NOMO-1 treated with DMSO at 0.1 percent for 48 hours (cell line): ENCODE measurements around the gene NKAIN1.
"Not testable (repeated sequence)": the region's sequence is repeated elsewhere in the genome, so short reads cannot be mapped to it uniquely, and the experiment has no call there.

ENCODE experiments used
- DNase-seq: peaks from one replicate; lab custom pipeline; 2025; ENCODE audit not compliant: unreplicated experiment; lab: John Stamatoyannopoulos, UW

Gene NKAIN1

DNA sequence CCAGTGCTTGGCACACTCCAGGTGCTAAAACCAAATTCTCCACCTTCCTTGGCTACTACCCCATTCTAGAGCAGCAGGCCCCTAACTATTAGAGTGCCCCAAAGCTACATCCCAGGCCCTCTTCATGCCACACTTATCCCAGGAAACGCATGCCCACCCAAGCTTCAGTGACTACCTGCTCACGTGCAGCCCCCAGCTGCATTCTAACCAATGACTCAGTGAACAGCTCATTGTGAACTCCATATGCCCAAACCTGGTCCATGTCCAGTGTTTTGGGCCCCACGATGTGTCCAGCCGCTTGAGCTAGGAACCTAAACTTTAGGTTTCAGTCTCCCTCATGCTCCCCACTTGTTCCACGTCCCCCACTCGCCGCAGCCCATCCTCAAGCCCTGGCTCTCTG is 41.5 kb downstream of the NKAIN1 start:
- DNase-seq: no peak

DNA sequence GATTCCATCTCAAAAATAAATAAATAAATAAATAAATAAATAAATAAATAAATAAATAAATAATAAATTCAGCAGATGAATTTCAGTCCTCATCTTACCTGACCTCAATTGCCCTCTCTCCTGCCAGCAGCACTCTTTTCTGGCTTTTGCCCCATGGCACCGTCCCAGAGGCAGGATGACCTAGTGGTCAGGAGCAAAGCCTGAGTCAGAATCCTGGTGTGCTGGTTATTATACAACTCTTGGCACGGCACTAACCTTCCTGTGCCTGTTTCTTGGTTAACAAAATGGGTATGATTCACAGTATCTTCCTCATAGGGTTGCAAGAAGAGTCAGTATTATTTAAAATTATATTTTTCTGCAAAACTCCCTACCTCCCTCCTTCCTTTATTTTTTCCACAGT is 43.0 kb downstream of the NKAIN1 start:
- DNase-seq: no peak

DNA sequence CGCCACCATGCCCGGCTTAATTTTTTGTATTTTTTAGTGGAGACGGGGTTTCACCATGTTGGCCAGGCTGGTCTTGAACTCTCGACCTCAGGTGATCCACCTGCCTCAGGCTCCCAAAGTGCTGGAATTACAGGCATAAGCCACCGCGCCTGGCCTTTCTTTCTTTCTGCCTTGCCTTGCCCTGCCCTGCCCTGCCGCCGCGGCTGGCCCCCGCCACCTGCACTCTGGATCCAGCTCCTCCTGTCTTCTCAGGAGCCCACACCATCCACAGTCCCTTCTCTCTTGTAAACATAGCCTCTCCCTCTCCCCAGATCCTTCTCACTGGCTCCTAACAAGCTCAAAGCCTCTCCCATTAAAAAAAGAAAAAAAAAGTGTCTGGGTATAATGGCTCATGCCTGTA is 44.4 kb downstream of the NKAIN1 start:
- not testable (repeated sequence) for DNase-seq

GRCh38 chr1:31193729-31194128 is 46.0 kb downstream of the NKAIN1 start:
- DNase-seq: no peak

DNA sequence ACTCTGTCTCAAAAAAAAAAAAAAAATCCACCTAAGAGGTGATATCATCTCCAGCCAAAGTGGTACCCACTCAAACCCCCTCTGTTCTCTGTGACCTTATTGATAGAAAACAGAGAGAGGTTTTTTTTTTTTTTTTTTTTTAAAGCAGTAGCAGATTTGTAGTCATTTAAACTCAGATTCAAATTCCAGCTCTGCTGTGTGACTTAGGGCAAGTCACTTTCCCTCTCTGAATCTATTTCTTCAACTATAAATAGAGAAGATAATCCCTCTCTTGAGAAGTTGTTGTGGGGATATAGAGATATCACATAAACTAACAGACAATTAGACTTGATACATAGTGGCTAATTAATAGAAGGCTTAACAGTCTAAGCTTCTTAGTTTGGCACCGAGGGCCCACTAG is 48.4 kb downstream of the NKAIN1 start:
- no peak for DNase-seq

DNA sequence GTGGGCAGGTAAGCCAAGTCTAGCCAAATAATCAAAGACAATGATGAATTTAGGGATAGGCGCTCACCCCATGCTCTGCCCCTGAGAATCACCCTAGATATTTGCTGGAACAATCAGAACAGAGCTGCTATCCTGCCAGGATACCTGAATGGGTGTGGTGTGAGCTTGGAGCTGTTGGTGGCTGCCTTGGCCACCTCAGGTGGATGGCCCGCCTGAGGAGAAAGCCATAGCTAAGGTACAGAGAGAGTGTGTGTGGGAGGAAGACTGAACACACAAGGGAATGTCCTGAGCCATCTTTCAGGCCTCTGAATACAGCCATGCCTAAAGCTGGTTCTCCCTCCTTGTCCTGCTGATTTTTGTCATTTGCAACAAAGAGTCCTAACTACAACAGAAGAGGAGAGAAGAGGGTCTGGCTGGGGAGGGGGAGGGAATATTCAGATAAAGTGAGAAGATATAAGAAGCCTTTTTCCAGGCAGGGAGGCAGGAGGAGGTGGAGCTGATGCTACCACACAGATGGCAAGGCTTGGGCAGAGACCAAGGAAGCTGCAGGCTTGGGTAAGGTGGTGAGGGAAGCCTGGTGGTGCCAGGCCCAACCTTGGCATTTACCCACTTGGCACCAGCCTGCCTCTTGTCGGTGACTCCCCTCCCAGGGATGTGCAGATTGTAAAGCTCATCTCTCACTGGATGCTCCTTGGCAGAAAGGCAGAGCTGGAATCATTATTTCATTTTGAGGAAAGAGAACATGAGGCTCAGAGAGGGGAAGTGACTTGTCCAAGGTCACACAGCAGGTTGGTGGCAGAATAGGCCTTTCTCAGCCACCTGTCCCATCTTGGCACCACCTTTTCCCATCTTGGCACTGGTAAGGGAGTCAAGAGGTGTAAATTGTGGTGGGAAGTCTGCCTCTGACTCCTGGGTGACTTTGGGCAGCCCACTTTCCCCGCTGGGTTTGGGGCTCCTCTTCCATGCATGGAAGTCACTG is 49.7 kb downstream of the NKAIN1 start:
- DNase-seq: no peak

- DNase-seq: peak; percentile 3
Measured at GRCh38 chr1:31183927-31184554, 55.6 kb downstream of the NKAIN1 start.

- no peak for DNase-seq
Measured at GRCh38 chr1:31183126-31183525, 56.6 kb downstream of the NKAIN1 start.

DNA sequence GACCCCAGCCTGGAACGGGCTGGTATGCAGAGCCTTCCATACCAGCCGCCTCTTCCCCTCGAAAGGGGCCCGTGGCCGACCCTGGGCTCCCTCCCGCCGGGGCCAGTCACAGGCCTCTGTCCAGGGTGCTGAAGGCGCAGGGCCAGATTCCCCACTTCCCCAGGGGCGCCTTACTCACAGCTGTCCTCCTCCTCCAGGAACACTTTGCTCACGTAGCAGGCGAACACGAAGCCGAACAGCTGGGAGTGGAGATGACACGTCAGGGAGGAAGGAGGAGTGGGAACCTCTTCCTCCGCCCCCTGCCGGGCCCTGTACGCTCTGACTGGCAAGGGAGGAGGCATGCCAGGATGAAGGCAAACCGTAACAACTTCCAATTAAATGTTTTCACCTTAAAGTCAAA is 57.3 kb downstream of the NKAIN1 start:
- peak; percentile 45 for DNase-seq

DNA sequence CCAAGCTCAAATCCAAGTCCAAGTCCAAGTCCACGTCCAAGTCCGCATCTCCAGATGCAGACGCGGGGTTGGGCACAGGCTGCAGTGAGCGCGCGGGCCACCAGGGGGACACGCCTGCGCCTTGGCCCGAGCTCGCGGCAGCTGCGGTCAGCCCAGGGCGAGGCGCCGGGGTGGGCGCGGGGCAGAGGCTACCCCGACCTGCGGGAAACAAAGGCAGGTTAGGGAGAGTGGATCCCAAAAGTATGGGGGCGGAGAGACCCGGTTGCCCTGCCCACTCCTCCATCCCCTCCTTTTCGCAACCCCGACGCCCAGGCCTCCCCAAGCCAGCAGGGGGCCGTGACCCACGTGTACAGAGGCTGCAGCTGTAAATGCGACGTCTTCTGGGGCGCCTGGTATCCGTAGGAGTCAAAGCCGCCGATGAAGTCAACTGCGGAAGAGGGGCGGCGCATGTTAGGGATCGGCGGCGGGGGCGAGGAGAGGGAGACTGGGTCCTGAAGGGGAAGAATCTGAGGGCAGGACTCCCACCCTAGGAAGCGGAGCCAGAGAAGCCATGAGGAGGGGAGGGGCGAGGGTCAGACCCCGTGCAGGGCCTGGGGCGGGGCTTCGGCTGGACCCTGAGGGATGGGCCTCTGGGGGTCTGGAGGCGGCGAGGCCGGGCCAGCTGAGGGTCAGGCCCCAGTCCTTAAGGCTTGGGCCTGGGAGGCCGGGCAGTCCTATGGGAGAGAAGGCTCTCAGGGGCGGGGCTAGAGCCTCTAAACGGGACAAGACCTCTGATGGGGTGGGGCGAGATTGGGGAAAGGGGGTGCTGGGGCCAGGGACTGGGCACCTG is 58.0 kb downstream of the NKAIN1 start:
- DNase-seq: peak; percentile 35

GRCh38 chr1:31180338-31180737 is 59.3 kb downstream of the NKAIN1 start:
- DNase-seq: no peak

- not testable (repeated sequence) for DNase-seq
Measured at GRCh38 chr1:31176291-31176690, 63.4 kb downstream of the NKAIN1 start.

DNA sequence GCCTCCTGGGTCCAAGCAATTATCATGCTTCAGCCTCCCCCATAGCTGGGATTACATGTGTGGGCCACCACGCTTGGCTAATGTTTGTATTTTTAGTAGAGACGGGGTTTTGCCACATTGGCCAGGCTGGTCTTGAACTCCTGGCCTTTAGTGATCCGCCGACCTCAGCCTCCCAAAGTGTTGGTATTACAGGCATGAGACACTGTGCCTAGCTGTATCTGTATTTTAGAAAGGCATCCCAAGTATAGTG is 69.3 kb downstream of the NKAIN1 start:
- DNase-seq: no peak

DNA sequence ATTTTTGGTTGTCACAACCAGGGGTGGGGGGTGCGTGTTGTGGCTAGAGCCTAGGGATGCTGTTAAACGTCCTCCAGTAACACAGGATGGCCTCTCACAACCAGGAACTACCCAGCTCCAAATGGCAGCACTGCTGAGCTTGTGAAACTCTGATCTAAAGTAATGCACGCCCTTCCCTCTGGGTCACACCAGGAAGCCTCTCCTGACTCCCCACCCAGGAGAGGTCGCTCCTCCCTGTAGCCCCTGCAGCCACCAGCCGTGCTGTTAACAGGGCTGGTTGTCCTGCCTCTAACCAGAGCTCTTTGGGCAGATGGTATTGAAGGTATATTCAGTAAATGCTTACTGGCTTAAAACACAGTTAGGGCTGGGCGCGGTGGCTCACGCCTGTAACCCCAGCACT is 73.2 kb downstream of the NKAIN1 start:
- DNase-seq: no peak

DNA sequence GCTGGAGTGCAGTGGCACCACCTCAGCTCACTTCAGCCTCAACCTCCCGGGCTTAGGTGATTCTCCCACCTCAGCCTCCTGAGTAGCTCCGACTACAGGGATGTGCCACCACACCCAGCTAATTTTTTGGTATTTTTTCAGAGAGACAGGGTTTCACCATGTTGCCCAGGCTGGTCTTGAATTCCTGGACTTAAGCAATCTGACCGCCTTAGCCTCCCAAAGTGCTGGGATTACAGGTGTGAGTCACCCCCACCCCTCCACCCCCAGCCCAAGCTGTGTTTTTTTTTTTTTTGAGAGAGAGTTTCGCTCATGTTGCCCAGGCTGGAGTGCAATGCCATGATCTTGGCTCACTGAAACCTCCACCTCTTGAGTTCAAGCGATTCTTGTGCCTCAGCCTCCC is 75.4 kb downstream of the NKAIN1 start:
- DNase-seq: no peak

GRCh38 chr1:31163866-31164265 is 75.8 kb downstream of the NKAIN1 start:
- no peak for DNase-seq

GRCh38 chr1:31161571-31161970 is 78.1 kb downstream of the NKAIN1 start:
- DNase-seq: no peak

DNA sequence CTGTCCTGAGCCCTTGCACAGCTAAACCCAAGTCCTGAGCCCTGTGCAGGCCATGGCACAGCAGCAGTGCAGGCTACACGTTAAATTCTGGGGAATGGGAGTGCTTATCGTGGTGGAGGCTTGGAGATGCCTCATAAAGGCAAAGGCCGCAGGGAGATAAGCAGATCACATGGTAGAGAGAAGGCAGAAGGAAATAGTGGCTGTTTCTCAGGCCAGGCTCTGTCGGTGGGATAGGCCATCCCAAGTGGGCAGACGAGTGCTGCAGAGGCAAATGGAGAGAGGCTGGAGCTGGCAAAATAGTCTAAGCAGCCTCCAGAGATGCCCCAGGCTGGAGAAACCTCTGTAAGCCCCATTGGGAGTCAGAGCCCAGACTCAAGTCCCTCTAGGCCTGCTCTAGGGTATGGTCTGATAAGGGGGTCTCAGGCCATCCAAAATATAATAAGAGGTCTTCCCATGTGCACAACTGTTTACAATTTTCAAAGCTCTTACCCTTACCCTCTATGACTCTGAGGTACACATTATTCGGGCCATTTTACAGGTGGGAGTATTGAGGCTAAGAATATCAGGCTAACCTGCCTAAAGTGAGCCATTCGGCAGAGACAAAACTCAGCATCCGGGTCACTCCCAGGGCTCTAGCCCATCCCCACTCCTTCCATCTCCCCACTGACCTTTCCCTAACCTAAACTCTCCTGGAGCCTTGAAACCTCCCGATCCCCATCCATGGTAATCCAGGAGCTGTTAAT is 79.6 kb downstream of the NKAIN1 start:
- no peak for DNase-seq

DNA sequence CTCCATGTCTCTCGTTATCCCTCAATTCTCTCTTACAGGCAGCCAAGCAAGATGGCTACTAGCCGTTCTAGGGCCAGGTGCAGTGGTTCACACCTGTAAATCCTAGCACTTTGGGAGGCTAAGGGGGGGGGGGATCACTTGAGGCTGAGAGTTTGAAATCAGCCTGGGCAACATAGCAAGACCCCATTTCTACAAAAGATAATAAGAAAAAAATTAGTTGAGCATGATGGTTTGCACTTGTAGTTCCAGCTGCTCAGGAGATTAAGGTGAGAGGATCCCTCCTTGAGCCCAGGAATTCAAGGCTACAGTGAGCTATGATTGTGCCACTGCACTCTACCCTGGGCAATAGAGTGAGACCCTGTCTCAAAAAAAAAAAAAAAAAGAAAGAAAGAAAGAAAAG is 80.4 kb downstream of the NKAIN1 start:
- DNase-seq: no peak

- peak; percentile 61 for DNase-seq
Measured at GRCh38 chr1:31155216-31155806, 84.4 kb downstream of the NKAIN1 start.
